ENCODE measurements around the gene IL3.

- TF ChIP-seq ELF4 (CRISPR knock-in tag; IDR thresholded peaks at IDR 0.05; ENCODE audit: low read depth) (no peak), NFYB (CRISPR knock-in tag; conservative IDR thresholded peaks at IDR 0.05; ENCODE audit: low read depth) (no peak), ZSCAN18 (CRISPR knock-in tag; IDR thresholded peaks at IDR 0.05) (no peak), TCF7 (CRISPR knock-in tag; IDR thresholded peaks at IDR 0.05; ENCODE audit: low read depth) (no peak), PRDM15 (CRISPR knock-in tag; IDR thresholded peaks at IDR 0.05) (no peak)
- TF ChIP-seq, protein P1, sequence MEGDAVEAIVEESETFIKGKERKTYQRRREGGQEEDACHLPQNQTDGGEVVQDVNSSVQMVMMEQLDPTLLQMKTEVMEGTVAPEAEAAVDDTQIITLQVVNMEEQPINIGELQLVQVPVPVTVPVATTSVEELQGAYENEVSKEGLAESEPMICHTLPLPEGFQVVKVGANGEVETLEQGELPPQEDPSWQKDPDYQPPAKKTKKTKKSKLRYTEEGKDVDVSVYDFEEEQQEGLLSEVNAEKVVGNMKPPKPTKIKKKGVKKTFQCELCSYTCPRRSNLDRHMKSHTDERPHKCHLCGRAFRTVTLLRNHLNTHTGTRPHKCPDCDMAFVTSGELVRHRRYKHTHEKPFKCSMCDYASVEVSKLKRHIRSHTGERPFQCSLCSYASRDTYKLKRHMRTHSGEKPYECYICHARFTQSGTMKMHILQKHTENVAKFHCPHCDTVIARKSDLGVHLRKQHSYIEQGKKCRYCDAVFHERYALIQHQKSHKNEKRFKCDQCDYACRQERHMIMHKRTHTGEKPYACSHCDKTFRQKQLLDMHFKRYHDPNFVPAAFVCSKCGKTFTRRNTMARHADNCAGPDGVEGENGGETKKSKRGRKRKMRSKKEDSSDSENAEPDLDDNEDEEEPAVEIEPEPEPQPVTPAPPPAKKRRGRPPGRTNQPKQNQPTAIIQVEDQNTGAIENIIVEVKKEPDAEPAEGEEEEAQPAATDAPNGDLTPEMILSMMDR (IDR thresholded peaks at IDR 0.05): no peak
Measured at GRCh38 chr5:132056610-132057497, 3.6 kb upstream of the IL3 start.

Measured in WTC11 (cell line).